Measurements from ENCODE around the gene PTPRM. TPM values are rescaled to one million over a fixed set of nuclear protein-coding genes. Genes with fewer than 3 reads are reported as not detected.

Gene PTPRM
- total and polyA plus RNA-seq, 4 donors, result 9.2 to 23.0 (median 12.7) TPM

DNA sequence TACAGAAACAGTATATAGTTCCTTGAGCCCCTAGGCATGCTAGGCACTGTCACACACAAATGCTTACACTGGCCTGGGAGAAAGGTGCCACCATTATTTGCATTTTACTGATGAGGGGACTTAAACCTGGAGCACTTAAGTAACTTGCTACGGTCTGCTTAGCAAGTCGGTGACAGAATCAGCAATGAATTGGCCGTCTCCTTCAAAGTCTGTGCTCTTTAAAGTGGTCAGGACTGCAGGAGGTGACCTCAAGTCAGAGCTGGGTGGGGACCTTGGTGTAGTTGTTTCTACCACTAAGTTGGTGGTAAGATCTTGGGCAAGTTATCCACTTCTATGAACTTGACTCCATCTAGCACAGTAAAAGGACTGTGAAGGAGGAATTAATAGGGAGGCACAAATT lies 34.8 kb downstream of the PTPRM start:
- 96% methylated on average over 3 of the region's 3 CpGs for WGBS

DNA sequence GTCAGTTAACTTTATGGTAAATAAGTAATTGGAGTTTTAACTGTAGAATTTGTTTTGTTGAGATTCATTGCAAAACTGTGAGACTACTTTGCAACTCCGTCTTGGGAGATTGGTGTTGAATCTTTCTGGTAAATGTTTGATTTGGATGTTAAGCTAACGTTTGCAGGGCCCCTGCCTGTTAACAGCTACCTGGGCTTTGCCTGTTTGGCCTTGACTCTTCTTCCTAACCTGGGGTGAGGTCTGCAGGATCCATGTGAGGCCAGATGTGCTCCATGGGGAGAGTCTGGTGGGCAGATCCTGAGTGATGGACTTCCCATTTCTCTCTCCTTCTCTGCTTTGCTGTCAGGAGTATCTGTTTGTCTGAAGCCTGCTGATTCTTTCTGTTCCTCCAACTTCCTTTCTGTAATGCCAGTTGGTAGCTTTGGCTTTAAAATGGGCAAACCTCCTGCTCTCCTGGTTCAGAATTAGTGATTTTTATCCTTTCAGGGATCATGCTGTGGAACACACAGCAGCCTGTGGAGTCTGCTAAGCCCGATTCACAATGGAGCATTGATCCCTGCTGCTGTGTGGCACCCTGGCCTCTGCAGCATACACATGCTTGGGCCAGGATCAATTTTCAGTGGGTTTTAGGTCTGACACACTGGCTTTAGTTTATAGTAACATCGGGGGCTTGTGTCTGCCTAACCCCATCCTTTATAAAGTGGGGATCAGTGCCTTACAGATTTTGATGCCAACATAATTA lies 36.3 kb downstream of the PTPRM start:
- no peak overlapping the region for H3K9ac ChIP-seq (ENCODE audit: low read depth in 1 of 2, low read length in 2 of 2)
- WGBS, result 50% methylated on average over 4 of the region's 4 CpGs
- TF ChIP-seq YY1 (IDR thresholded peaks at IDR 0.05) (no peak), RAD21 (IDR thresholded peaks at IDR 0.05) (no peak), HNF4G (IDR thresholded peaks at IDR 0.05) (no peak), SP1 (IDR thresholded peaks at IDR 0.05) (no peak), MAX (IDR thresholded peaks at IDR 0.05) (no peak), GABPA (IDR thresholded peaks at IDR 0.05 in 1 of 2, conservative IDR thresholded peaks at IDR 0.05 in 1 of 2) (no peak), FOXA2 (IDR thresholded peaks at IDR 0.05) (no peak), FOXA1 (IDR thresholded peaks at IDR 0.05) (no peak), TAF1 (conservative IDR thresholded peaks at IDR 0.05) (no peak), HNF4A (conservative IDR thresholded peaks at IDR 0.05) (no peak), NR2F2 (IDR thresholded peaks at IDR 0.05) (no peak), EGR1 (IDR thresholded peaks at IDR 0.05; ENCODE audit: low read depth in 2 of 2) (no peak), JUND (IDR thresholded peaks at IDR 0.05) (no peak), RXRA (IDR thresholded peaks at IDR 0.05) (no peak)
- TF ChIP-seq, protein P1, sequence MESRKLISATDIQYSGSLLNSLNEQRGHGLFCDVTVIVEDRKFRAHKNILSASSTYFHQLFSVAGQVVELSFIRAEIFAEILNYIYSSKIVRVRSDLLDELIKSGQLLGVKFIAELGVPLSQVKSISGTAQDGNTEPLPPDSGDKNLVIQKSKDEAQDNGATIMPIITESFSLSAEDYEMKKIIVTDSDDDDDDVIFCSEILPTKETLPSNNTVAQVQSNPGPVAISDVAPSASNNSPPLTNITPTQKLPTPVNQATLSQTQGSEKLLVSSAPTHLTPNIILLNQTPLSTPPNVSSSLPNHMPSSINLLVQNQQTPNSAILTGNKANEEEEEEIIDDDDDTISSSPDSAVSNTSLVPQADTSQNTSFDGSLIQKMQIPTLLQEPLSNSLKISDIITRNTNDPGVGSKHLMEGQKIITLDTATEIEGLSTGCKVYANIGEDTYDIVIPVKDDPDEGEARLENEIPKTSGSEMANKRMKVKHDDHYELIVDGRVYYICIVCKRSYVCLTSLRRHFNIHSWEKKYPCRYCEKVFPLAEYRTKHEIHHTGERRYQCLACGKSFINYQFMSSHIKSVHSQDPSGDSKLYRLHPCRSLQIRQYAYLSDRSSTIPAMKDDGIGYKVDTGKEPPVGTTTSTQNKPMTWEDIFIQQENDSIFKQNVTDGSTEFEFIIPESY (IDR thresholded peaks at IDR 0.05), result no peak
- TF ChIP-seq, protein P2, sequence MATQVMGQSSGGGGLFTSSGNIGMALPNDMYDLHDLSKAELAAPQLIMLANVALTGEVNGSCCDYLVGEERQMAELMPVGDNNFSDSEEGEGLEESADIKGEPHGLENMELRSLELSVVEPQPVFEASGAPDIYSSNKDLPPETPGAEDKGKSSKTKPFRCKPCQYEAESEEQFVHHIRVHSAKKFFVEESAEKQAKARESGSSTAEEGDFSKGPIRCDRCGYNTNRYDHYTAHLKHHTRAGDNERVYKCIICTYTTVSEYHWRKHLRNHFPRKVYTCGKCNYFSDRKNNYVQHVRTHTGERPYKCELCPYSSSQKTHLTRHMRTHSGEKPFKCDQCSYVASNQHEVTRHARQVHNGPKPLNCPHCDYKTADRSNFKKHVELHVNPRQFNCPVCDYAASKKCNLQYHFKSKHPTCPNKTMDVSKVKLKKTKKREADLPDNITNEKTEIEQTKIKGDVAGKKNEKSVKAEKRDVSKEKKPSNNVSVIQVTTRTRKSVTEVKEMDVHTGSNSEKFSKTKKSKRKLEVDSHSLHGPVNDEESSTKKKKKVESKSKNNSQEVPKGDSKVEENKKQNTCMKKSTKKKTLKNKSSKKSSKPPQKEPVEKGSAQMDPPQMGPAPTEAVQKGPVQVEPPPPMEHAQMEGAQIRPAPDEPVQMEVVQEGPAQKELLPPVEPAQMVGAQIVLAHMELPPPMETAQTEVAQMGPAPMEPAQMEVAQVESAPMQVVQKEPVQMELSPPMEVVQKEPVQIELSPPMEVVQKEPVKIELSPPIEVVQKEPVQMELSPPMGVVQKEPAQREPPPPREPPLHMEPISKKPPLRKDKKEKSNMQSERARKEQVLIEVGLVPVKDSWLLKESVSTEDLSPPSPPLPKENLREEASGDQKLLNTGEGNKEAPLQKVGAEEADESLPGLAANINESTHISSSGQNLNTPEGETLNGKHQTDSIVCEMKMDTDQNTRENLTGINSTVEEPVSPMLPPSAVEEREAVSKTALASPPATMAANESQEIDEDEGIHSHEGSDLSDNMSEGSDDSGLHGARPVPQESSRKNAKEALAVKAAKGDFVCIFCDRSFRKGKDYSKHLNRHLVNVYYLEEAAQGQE (IDR thresholded peaks at IDR 0.05), result no peak
- TF ChIP-seq, protein P3, sequence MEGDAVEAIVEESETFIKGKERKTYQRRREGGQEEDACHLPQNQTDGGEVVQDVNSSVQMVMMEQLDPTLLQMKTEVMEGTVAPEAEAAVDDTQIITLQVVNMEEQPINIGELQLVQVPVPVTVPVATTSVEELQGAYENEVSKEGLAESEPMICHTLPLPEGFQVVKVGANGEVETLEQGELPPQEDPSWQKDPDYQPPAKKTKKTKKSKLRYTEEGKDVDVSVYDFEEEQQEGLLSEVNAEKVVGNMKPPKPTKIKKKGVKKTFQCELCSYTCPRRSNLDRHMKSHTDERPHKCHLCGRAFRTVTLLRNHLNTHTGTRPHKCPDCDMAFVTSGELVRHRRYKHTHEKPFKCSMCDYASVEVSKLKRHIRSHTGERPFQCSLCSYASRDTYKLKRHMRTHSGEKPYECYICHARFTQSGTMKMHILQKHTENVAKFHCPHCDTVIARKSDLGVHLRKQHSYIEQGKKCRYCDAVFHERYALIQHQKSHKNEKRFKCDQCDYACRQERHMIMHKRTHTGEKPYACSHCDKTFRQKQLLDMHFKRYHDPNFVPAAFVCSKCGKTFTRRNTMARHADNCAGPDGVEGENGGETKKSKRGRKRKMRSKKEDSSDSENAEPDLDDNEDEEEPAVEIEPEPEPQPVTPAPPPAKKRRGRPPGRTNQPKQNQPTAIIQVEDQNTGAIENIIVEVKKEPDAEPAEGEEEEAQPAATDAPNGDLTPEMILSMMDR (IDR thresholded peaks at IDR 0.05; ENCODE audit: low read depth, low read length, missing input control), result no peak
- H3K27me3 ChIP-seq (ENCODE audit: control insufficient read depth in 4 of 4, insufficient read depth in 4 of 4, low read length in 3 of 4), result no peaks in the 10 kb centered on the region
- H3K4me1 ChIP-seq (ENCODE audit: control insufficient read depth in 4 of 4, insufficient read depth in 4 of 4, low read length in 3 of 4), result no peaks in the 10 kb centered on the region
- no peak overlapping the region for H3K4me3 ChIP-seq (ENCODE audit: low read depth in 1 of 3, low read length in 3 of 3)
- no peak for DNase-seq (ENCODE audit: low spot score)
- H3K9me3 ChIP-seq (ENCODE audit: control insufficient read depth in 4 of 4, low read length in 3 of 4), result no peaks in the 10 kb centered on the region
- H3K27ac ChIP-seq (ENCODE audit: low read depth in 1 of 2, low read length in 2 of 2), result no peak overlapping the region
- H3K36me3 ChIP-seq (ENCODE audit: control insufficient read depth in 4 of 4, insufficient read depth in 3 of 4, low read depth in 1 of 4, low read length in 3 of 4), result no peaks in the 10 kb centered on the region

More for the DNA sequence above, 34.8 kb downstream of the PTPRM start:
- Histone ChIP-seq H3K9me3 (ENCODE audit: control insufficient read depth in 4 of 4, low read length in 3 of 4) (no peaks in the 10 kb centered on the region), H3K9ac (ENCODE audit: low read depth in 1 of 2, low read length in 2 of 2) (no peak overlapping the region), H3K4me3 (ENCODE audit: low read depth in 1 of 3, low read length in 3 of 3) (no peak overlapping the region), H3K27me3 (ENCODE audit: control insufficient read depth in 4 of 4, insufficient read depth in 4 of 4, low read length in 3 of 4) (no peaks in the 10 kb centered on the region), H3K27ac (ENCODE audit: low read depth in 1 of 2, low read length in 2 of 2) (no peak overlapping the region), H3K36me3 (ENCODE audit: control insufficient read depth in 4 of 4, insufficient read depth in 3 of 4, low read depth in 1 of 4, low read length in 3 of 4) (no peaks in the 10 kb centered on the region), H3K4me1 (ENCODE audit: control insufficient read depth in 4 of 4, insufficient read depth in 4 of 4, low read length in 3 of 4) (no peaks in the 10 kb centered on the region)
- TF ChIP-seq, protein P3 (IDR thresholded peaks at IDR 0.05; ENCODE audit: low read depth, low read length, missing input control), result no peak
- TF ChIP-seq EGR1 (IDR thresholded peaks at IDR 0.05; ENCODE audit: low read depth in 2 of 2) (no peak), NR2F2 (IDR thresholded peaks at IDR 0.05) (no peak), FOXA2 (IDR thresholded peaks at IDR 0.05) (no peak), GABPA (IDR thresholded peaks at IDR 0.05 in 1 of 2, conservative IDR thresholded peaks at IDR 0.05 in 1 of 2) (no peak), MAX (IDR thresholded peaks at IDR 0.05) (no peak), TAF1 (conservative IDR thresholded peaks at IDR 0.05) (no peak)
- DNase-seq (ENCODE audit: low spot score), result no peak
